ENCODE data around the gene DNAI1. TPM values are rescaled to one million over a fixed set of nuclear protein-coding genes. Genes with fewer than 3 reads are reported as not detected.

The DNAI1 gene
- total and polyA plus RNA-seq, 2 of the 13 experiments (the other 11 are each of a cell fraction or from before 2014, with no cell fraction given), result not detected

DNA sequence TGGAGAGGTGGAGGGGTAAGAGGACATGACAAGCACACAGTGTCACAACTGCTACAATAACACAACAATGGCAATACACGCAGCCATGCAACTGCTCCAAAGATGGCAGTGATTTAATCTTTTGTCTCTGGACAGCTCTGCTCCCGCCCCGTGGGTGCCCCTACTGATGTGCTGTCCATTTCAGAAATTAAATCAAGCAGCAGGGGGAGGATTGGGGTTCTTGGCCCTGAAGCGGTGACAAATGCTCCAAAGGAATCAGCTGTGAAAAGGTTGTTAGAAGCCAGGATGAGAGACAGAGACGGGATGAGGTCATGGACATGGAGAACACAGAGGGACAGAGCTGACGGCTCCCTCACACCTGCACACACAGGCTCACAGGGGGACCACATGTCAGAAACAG is 108.4 kb downstream of the DNAI1 start:
- ChIA-PET CTCF (ENCODE audit: low intra/inter-chr PET ratio, low total read pairs) (no interaction called here), POLR2A (no interaction called here)
- intact Hi-C loops (cut with micrococcal nuclease; ENCODE audit: unreplicated experiment), result no loop called here
- Histone ChIP-seq H3K79me2 (ENCODE audit: insufficient read depth, low read length) (no peaks in the 10 kb centered on the region), H3K36me3 (replicated peaks in 1 of 2; ENCODE audit: control insufficient read depth in 1 of 2, insufficient read depth in 2 of 2, low read length in 2 of 2) (no peaks in the 10 kb centered on the region), H3K27me3 (ENCODE audit: control insufficient read depth in 1 of 2, insufficient read depth in 2 of 2, low read length in 2 of 2) (peaks cover 8 to 76% of the 10 kb centered on the region in 2 experiments; a peak in 4 of 5 replicates), H2AFZ (ENCODE audit: low read length) (no peak overlapping the region), H3K4me1 (ENCODE audit: insufficient read depth, low read length) (no peaks in the 10 kb centered on the region), H3K4me3 (replicated peaks in 1 of 3; ENCODE audit: insufficient read depth in 1 of 3, low read depth in 2 of 3, low read length in 3 of 3) (no peak overlapping the region), H3K27ac (ENCODE audit: extremely low read length, insufficient read depth, low read length) (no peak overlapping the region), H3K9me3 (ENCODE audit: low read length) (no peaks in the 10 kb centered on the region), H3K9ac (ENCODE audit: insufficient read depth, low read depth, low read length) (no peak overlapping the region), H3K4me2 (ENCODE audit: low read depth, low read length) (no peak overlapping the region), H4K20me1 (ENCODE audit: insufficient read depth, low read length) (no peaks in the 10 kb centered on the region)
- WGBS (ENCODE audit: low lambda C conversion rate), result 27% methylated on average over 6 of the region's 6 CpGs
- DNase-seq (ENCODE audit: low spot score) (no peak), ATAC-seq (no peak), FAIRE-seq (no peak)
- in situ Hi-C loops (cut with HindIII; ENCODE audit: extremely low pct_ligation_motif_present, low pct_unique_long_range_greater_than_20kb), result no loop called here
- TF ChIP-seq ZFP36 (IDR thresholded peaks at IDR 0.05; ENCODE audit: borderline replicate concordance, low read depth, low read length, partially characterized antibody) (no peak), ZNF546 (CRISPR knock-in tag; conservative IDR thresholded peaks at IDR 0.05) (no peak), ZNF446 (CRISPR knock-in tag; IDR thresholded peaks at IDR 0.05) (no peak)
- BruUV-seq (replicated peaks), result no TSS peak

DNA sequence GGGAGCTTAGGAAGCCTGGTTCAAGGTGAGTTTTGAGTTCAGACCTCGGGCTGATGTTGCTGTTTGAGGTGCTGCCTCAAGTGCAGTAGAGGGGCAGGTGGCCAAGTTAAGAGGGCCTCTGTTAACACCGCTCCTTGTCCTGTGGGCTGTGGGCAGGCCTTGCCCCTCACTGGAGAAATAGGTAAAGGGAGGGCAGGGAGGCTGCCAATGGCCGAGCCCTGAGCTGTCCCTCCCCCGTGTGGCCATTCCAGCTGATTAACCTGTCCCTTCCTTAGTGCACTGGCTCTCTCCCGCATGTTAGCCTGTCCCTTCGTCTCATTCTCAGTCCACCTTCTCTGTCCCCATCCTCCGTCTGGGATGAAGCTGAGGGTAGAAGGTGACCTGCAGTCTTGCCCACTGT is 109.5 kb downstream of the DNAI1 start:
- Histone ChIP-seq H3K4me3 (replicated peaks in 1 of 3; ENCODE audit: insufficient read depth in 1 of 3, low read depth in 2 of 3, low read length in 3 of 3) (no peak overlapping the region), H4K20me1 (ENCODE audit: insufficient read depth, low read length) (no peaks in the 10 kb centered on the region), H3K27me3 (ENCODE audit: control insufficient read depth in 1 of 2, insufficient read depth in 2 of 2, low read length in 2 of 2) (peaks cover 8 to 78% of the 10 kb centered on the region in 2 experiments), H2AFZ (ENCODE audit: low read length) (no peak overlapping the region), H3K79me2 (ENCODE audit: insufficient read depth, low read length) (no peaks in the 10 kb centered on the region), H3K4me2 (ENCODE audit: low read depth, low read length) (no peak overlapping the region), H3K9ac (ENCODE audit: insufficient read depth, low read depth, low read length) (no peak overlapping the region), H3K27ac (ENCODE audit: extremely low read length, insufficient read depth, low read length) (no peak overlapping the region), H3K36me3 (replicated peaks in 1 of 2; ENCODE audit: control insufficient read depth in 1 of 2, insufficient read depth in 2 of 2, low read length in 2 of 2) (no peaks in the 10 kb centered on the region), H3K4me1 (ENCODE audit: insufficient read depth, low read length) (no peaks in the 10 kb centered on the region), H3K9me3 (ENCODE audit: low read length) (no peaks in the 10 kb centered on the region)
- no TSS peak for BruUV-seq (replicated peaks)
- FAIRE-seq, result no peak
- in situ Hi-C loops (cut with HindIII; ENCODE audit: extremely low pct_ligation_motif_present, low pct_unique_long_range_greater_than_20kb) (no loop called here), intact Hi-C loops (cut with micrococcal nuclease; ENCODE audit: unreplicated experiment) (no loop called here)
- CTCF ChIA-PET (ENCODE audit: low intra/inter-chr PET ratio, low total read pairs), result no interaction called here
- POLR2A ChIA-PET, result no interaction called here
- ATAC-seq, result no peak; the same call in 2 of the 3 replicates
- 13% methylated on average over 7 of the region's 7 CpGs for WGBS (ENCODE audit: low lambda C conversion rate)
- no peak for DNase-seq (ENCODE audit: low spot score)
- TF ChIP-seq MXI1 (IDR thresholded peaks at IDR 0.05; ENCODE audit: borderline replicate concordance, low read depth, low read length) (no peak), KLF15 (CRISPR knock-in tag; IDR thresholded peaks at IDR 0.05; ENCODE audit: borderline replicate concordance) (no peak), NR3C1 (CRISPR knock-in tag; IDR thresholded peaks at IDR 0.05) (no peak), ZZZ3 (CRISPR knock-in tag; IDR thresholded peaks at IDR 0.05; ENCODE audit: borderline replicate concordance) (no peak), TGIF2 (CRISPR knock-in tag; IDR thresholded peaks at IDR 0.05) (no peak), SALL2 (CRISPR knock-in tag; IDR thresholded peaks at IDR 0.05) (no peak), ZNF557 (CRISPR knock-in tag; IDR thresholded peaks at IDR 0.05) (no peak), ZNF776 (CRISPR knock-in tag; IDR thresholded peaks at IDR 0.05) (no peak), NR2F2 (IDR thresholded peaks at IDR 0.05; ENCODE audit: borderline replicate concordance, low read depth) (no peak), MEIS1 (CRISPR knock-in tag; IDR thresholded peaks at IDR 0.05; ENCODE audit: borderline replicate concordance) (no peak), USF2 (IDR thresholded peaks at IDR 0.05; ENCODE audit: low read depth, low read length) (no peak), USF2 (CRISPR knock-in tag; IDR thresholded peaks at IDR 0.05; ENCODE audit: borderline replicate concordance) (no peak), JUNB (CRISPR knock-in tag; IDR thresholded peaks at IDR 0.05; ENCODE audit: borderline replicate concordance) (no peak)
- TF ChIP-seq, protein P1, sequence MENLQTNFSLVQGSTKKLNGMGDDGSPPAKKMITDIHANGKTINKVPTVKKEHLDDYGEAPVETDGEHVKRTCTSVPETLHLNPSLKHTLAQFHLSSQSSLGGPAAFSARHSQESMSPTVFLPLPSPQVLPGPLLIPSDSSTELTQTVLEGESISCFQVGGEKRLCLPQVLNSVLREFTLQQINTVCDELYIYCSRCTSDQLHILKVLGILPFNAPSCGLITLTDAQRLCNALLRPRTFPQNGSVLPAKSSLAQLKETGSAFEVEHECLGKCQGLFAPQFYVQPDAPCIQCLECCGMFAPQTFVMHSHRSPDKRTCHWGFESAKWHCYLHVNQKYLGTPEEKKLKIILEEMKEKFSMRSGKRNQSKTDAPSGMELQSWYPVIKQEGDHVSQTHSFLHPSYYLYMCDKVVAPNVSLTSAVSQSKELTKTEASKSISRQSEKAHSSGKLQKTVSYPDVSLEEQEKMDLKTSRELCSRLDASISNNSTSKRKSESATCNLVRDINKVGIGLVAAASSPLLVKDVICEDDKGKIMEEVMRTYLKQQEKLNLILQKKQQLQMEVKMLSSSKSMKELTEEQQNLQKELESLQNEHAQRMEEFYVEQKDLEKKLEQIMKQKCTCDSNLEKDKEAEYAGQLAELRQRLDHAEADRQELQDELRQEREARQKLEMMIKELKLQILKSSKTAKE (CRISPR knock-in tag; IDR thresholded peaks at IDR 0.05; ENCODE audit: borderline replicate concordance), result no peak

All from HepG2 (cell line).